ACC112 (cell line): ENCODE data around the gene CREBL2.

ENCODE experiments used
- H2AFZ ChIP-seq: fragments of 200-600 bp; sonication (generic); one replicate; pipeline ENCODE4 v1.6.0; 2017; ENCODE audit warnings: antibody characterized with exemption, low read length; ENCODE audit not compliant: unreplicated experiment
- H3K27ac ChIP-seq: fragments of 200-600 bp; sonication (generic); 2 replicates; pipeline ENCODE4 v1.5.1; 2014; ENCODE audit warnings: low read depth, mild to moderate bottlenecking, antibody characterized with exemption, low read length, moderate library complexity
- H3K27me3 ChIP-seq: fragments of 200-600 bp; sonication (generic); 2 replicates; pipeline ENCODE4 v1.6.1; 2014; ENCODE audit warnings: mild to moderate bottlenecking, antibody characterized with exemption, low read length, moderate library complexity, mixed read lengths; ENCODE audit not compliant: insufficient read depth
- H3K36me3 ChIP-seq: fragments of 200-600 bp; sonication (generic); 2 replicates; pipeline ENCODE4 v1.6.1; 2016; ENCODE audit warnings: mild to moderate bottlenecking, antibody characterized with exemption, low read length, moderate library complexity, mixed read lengths; ENCODE audit not compliant: insufficient read depth
- H3K4me1 ChIP-seq: fragments of 200-600 bp; sonication (generic); one replicate; pipeline ENCODE4 v1.6.1; 2016; ENCODE audit warnings: low read length, mixed read lengths; ENCODE audit not compliant: insufficient read depth, unreplicated experiment, control insufficient read depth
- H3K4me3 ChIP-seq: fragments of 200-600 bp; sonication (generic); 2 replicates; pipeline ENCODE4 v1.5.1; 2014; ENCODE audit warnings: mild to moderate bottlenecking, low read depth, low read length
- H3K79me2 ChIP-seq: fragments of 200-600 bp; sonication (generic); one replicate; pipeline ENCODE4 v1.6.0; 2016; ENCODE audit warnings: low read length; ENCODE audit not compliant: control insufficient read depth, unreplicated experiment, insufficient read depth

Gene CREBL2

DNA sequence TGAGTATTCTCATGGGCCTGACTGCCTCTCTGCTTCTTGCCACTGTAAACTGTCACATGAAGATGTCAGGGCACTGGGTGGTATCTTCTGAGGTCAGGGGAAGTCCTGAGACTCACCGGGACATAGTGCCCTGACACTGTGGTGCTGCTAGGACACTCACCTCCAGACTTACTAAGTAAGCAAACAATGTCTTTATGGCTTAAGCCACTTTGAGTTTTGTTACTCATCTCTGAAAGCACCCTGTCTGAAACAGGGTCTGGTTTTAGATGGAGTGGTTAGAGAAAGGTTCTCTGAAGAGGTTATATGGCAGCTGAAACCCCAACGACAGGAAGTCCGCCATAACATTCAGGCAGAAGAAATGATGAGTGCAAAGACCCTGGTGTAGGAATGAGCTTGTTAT is 61.6 kb downstream of the CREBL2 start:
- no peak overlapping the region for H3K27ac ChIP-seq
- H3K36me3 ChIP-seq = no peaks in the 10 kb centered on the region
- no peaks in the 10 kb centered on the region for H3K79me2 ChIP-seq
- no peak overlapping the region for H2AFZ ChIP-seq
- peaks cover 19% of the 10 kb centered on the region for H3K4me1 ChIP-seq
- H3K27me3 ChIP-seq = no peaks in the 10 kb centered on the region
- no peak overlapping the region for H3K4me3 ChIP-seq

DNA sequence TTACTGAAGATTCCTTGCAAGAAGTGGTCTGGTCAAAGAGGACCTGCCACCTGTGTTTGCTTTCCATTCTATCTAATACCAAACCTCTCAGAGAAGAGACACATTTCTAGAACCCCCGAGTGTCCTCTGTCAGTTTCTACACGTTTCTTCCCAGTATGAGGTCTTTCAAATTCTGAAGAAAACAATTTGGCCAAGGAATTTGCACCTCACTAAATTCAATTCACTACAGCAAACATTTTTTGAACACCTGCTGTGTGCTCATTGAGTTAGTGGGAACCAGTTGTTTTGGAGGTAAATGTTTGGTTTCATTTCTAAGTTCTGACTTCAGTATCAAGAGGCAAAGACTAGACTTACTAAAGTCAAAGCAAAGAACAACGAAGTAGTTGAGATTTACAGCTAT is 64.9 kb downstream of the CREBL2 start:
- Histone ChIP-seq H2AFZ (no peak overlapping the region), H3K27ac (no peak overlapping the region), H3K36me3 (no peaks in the 10 kb centered on the region), H3K27me3 (no peaks in the 10 kb centered on the region), H3K4me3 (no peak overlapping the region), H3K79me2 (no peaks in the 10 kb centered on the region), H3K4me1 (peaks cover 17% of the 10 kb centered on the region)

DNA sequence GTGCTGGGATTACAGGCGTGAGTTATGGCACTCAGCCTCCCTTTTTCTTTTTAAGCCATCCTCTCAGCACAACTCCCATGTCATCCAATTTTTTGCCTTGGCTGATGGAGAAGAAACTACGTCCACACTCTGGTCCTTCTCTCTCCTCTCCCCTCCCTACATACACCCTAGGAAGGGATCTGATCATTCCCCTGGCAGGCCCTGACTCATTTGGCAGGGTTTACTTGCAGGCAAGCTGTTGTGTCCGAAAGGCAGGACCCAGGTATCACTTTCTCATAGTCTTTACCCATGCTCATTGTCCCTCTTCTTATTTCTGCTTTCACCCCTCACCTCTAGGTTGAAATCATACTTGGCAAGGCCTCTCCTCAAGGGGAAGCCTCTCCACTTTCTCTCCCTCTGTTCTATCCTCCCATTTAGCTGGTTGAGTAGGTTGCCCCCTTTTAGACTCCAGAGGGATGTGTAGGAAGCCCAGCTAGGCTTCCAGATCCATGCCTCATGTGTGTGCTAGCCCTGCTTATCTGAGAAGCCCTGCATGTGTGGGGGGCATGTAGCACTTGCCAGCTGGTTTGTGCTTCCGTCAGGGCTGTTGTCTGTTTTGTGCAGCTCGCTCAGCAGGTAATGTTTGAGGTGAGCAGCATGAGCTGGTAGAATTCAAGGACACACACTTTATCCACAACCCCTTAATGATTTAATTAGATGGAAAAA is 69.5 kb downstream of the CREBL2 start:
- Histone ChIP-seq H3K79me2 (no peaks in the 10 kb centered on the region), H3K27ac (no peak overlapping the region), H3K4me1 (peaks cover 3% of the 10 kb centered on the region), H2AFZ (no peak overlapping the region), H3K36me3 (no peaks in the 10 kb centered on the region), H3K27me3 (no peaks in the 10 kb centered on the region), H3K4me3 (no peak overlapping the region)

DNA sequence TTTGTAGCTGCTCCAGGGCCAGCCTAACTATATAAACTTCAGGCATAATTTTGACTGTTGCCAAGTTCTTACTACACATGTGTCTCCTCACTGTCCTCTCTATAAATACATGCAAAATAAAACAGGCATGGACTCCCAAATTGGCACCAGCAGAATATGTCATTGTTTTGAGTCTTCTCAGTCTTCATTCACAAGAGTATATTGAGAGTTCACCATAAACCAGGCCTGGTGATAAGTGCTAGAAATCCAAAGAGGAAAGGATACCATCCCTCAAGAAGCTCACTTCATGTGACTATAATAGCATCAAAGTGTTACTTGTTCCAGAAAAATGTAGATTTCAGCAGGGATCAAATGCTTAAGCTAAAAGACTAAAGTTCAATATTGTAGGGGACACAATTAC is 70.6 kb downstream of the CREBL2 start:
- Histone ChIP-seq H3K36me3 (no peaks in the 10 kb centered on the region), H2AFZ (no peak overlapping the region), H3K79me2 (no peaks in the 10 kb centered on the region), H3K27ac (no peak overlapping the region), H3K27me3 (no peaks in the 10 kb centered on the region), H3K4me3 (no peak overlapping the region), H3K4me1 (peaks cover 13% of the 10 kb centered on the region)

DNA sequence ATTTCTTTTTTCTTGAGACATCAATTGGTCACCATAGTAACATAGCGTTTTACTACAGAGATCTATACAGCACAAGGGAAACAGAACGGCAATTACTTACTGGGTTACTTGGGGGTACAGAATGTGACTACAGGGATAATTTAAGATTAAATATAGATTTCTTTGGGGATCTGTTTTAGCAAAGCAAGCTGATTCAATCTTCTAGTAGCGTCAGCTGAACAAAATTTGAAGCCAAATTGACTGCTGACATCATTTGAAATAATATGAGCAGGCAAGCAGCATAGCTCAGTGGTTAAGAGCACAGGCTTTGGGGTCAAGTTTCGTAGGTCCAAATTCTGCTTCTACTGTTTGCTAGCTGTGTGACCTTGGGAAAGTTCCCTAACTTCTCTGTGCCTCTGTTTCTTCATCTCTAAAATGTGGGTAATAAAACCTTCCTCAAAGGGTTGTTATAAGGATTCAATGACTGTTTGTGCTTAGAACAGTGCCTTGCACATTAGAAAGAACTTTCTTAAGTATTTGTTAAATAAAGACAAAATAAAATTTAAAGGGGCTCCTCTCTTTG is 71.5 kb downstream of the CREBL2 start:
- H3K27me3 ChIP-seq = no peaks in the 10 kb centered on the region
- no peaks in the 10 kb centered on the region for H3K36me3 ChIP-seq
- no peak overlapping the region for H2AFZ ChIP-seq
- no peak overlapping the region for H3K27ac ChIP-seq
- peaks cover 15% of the 10 kb centered on the region for H3K4me1 ChIP-seq
- no peak overlapping the region for H3K4me3 ChIP-seq
- no peaks in the 10 kb centered on the region for H3K79me2 ChIP-seq

DNA sequence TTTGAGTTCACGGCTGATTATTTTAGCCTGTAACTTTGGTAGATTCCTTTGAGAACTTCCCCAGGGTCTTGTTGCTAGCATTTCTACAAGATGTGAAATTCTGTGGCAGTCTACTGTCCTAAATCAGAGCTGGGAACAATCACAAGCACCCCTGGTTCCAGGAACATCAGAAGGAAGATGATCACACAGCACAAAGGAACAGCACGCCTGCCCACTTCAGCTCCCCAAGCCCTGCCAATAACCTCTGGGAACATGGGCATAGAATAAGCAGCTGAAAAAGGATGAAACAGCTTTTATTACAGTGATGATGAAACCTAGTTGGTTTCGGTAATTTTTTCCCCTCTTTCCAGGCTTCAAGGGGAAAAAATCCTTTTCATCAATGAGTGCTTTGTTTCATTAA is 72.0 kb downstream of the CREBL2 start:
- Histone ChIP-seq H3K4me3 (no peak overlapping the region), H2AFZ (no peak overlapping the region), H3K27ac (no peak overlapping the region), H3K79me2 (no peaks in the 10 kb centered on the region), H3K36me3 (no peaks in the 10 kb centered on the region), H3K27me3 (no peaks in the 10 kb centered on the region), H3K4me1 (peaks cover 15% of the 10 kb centered on the region)

DNA sequence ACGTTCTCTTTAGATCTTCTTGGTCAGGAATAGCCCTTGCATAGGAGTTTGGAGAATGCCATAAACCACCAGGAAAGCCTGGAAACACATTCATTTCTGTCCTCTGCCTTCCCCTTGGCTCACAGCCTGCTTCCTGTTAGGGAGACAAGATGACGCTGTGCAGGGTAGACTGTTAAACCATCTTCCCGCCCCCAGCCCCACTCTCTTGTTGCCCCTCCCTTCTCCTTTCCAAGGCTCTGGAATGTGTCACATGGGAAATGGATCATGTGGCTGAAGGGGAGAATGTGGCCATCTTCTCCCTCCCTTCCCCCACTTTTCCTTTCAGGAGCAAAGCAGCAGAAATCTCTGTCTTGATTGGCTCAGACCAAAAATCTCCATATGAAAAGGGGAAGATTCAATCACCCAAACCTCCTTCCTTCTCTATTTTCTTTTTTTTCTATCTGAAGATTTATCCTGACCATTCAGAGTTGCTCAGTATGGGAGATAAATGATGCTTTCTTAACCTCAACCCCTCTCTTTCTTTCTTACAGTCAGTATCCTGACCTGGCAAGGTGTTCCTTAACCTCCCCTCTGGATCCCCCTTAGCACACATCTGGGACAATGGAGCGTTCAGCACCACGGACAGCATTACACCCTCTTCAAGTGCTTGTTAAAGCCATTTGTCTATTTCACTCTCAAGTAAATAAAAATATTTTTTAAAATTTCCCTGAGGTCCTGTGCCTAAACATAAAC is 72.9 kb downstream of the CREBL2 start:
- H3K4me3 ChIP-seq = no peak overlapping the region
- no peaks in the 10 kb centered on the region for H3K36me3 ChIP-seq
- no peak overlapping the region for H3K27ac ChIP-seq
- H3K4me1 ChIP-seq = peaks cover 16% of the 10 kb centered on the region
- H2AFZ ChIP-seq = no peak overlapping the region
- H3K27me3 ChIP-seq = no peaks in the 10 kb centered on the region
- H3K79me2 ChIP-seq = no peaks in the 10 kb centered on the region

DNA sequence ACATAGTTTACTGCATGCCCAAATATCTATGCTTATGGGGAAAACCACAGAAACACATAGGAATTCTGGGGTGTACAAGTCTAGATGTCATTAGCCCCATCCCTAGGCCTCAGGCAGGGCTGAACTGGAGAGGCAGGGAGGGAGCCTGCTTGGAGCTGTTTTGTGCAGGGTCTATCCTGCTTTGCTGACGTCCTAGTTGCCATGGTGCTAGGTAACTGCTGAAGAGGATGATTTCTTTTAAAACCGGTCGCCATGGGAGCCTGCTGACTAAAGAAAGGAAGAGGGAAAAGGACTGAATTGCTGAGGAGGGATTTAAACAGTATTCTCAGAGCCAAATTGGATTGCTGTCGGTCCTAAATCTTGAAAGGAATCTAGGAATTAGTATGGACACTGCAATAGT is 73.6 kb downstream of the CREBL2 start:
- Histone ChIP-seq H3K4me1 (peaks cover 24% of the 10 kb centered on the region), H3K27ac (no peak overlapping the region), H2AFZ (no peak overlapping the region), H3K36me3 (no peaks in the 10 kb centered on the region), H3K79me2 (no peaks in the 10 kb centered on the region), H3K27me3 (no peaks in the 10 kb centered on the region), H3K4me3 (no peak overlapping the region)

DNA sequence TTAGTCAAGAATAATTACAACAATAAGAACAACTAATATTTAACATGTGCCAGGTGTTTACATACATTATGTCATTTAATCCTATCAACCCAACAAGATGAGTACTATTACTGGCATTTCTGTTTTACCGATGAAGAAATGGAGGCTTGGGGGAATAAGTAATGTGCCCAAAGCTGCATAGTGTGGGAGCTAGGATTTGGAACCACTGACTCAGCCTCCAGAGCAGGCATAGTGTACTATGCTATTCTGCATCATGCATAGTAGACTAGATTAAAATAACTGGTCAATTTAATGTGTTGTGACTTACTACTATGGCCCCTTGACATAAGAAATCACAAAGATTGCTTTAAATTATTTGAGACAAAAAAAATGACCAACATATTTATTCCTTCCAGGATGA is 74.8 kb downstream of the CREBL2 start:
- Histone ChIP-seq H3K27ac (peak overlapping the region; percentile 4; the same call in 1 of the 2 replicates), H3K36me3 (no peaks in the 10 kb centered on the region), H3K79me2 (no peaks in the 10 kb centered on the region), H3K27me3 (no peaks in the 10 kb centered on the region), H3K4me3 (no peak overlapping the region), H3K4me1 (peaks cover 28% of the 10 kb centered on the region), H2AFZ (no peak overlapping the region)

DNA sequence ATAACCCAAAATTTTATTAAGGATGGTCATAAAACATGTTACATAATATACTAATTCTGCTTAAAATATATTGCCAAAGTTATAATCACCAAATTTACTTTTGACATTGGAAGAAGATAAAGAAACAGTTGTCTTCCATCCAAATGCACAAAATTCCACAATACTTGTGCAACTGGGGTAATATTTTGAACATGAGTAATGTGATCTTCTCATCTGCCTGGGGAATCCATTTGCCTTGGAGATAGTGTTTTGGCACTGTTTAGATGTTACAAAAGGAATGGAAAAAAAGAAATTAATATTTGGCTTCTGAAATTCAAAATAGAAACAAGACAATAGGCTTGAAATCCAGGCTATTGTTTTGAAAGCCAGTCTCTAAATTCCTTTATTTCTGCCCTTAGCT is 75.2 kb downstream of the CREBL2 start:
- Histone ChIP-seq H3K27ac (peak overlapping the region; percentile 30), H3K79me2 (no peaks in the 10 kb centered on the region), H3K27me3 (no peaks in the 10 kb centered on the region), H3K4me3 (no peak overlapping the region), H2AFZ (no peak overlapping the region), H3K36me3 (no peaks in the 10 kb centered on the region), H3K4me1 (peaks cover 28% of the 10 kb centered on the region)
